Measurements from ENCODE around the gene ZNF599. TPM values are rescaled to one million over a fixed set of nuclear protein-coding genes. Genes with fewer than 3 reads are reported as not detected.

ZNF599 gene
- total RNA-seq, 2 donors from 2014 or later, result 5.3 to 5.7 TPM

DNA sequence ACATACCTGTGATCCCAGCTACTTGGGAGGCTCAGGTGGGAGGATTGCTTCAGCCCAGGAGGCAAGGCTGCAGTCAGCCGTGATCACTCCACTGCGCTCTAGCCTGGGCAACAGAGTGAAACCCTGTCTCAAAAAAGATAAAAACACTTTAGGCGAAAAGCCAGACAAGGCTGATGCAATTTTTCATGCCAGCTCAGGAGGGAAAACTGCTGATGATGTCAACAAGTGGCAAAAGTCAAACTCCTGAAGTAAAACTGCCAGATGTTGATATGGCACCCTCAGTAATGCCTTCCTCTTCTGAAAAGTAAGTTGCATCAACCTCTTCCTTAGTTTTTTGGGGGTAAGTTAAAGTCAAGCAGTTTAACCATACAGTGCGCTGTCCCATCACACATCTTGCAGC is 15.6 kb downstream of the ZNF599 start:
- no peaks in the 10 kb centered on the region for H3K4me1 ChIP-seq
- H3K36me3 ChIP-seq (replicated peaks in 1 of 2; ENCODE audit: insufficient read depth in 1 of 2, low read depth in 2 of 2), result peaks cover 0 to 1% of the 10 kb centered on the region in 2 donors
- no peak overlapping the region for H3K27ac ChIP-seq
- intact Hi-C loops (cut with DNase I), result no loop called here
- 89 to 94% methylated on average over 4 of the region's 4 CpGs for WGBS, 2 donors
- no peaks in the 10 kb centered on the region for H3K27me3 ChIP-seq
- H3K4me3 ChIP-seq, result no peak overlapping the region
- ATAC-seq (no peak), DNase-seq (no peak)
- no peak for TF ChIP-seq POLR2A (IDR thresholded peaks at IDR 0.05)
- TF ChIP-seq, protein P1, sequence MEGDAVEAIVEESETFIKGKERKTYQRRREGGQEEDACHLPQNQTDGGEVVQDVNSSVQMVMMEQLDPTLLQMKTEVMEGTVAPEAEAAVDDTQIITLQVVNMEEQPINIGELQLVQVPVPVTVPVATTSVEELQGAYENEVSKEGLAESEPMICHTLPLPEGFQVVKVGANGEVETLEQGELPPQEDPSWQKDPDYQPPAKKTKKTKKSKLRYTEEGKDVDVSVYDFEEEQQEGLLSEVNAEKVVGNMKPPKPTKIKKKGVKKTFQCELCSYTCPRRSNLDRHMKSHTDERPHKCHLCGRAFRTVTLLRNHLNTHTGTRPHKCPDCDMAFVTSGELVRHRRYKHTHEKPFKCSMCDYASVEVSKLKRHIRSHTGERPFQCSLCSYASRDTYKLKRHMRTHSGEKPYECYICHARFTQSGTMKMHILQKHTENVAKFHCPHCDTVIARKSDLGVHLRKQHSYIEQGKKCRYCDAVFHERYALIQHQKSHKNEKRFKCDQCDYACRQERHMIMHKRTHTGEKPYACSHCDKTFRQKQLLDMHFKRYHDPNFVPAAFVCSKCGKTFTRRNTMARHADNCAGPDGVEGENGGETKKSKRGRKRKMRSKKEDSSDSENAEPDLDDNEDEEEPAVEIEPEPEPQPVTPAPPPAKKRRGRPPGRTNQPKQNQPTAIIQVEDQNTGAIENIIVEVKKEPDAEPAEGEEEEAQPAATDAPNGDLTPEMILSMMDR (IDR thresholded peaks at IDR 0.05), result no peak
- peaks cover 0 to 62% (median 10%) of the 10 kb centered on the region in 3 donors for H3K9me3 ChIP-seq

DNA sequence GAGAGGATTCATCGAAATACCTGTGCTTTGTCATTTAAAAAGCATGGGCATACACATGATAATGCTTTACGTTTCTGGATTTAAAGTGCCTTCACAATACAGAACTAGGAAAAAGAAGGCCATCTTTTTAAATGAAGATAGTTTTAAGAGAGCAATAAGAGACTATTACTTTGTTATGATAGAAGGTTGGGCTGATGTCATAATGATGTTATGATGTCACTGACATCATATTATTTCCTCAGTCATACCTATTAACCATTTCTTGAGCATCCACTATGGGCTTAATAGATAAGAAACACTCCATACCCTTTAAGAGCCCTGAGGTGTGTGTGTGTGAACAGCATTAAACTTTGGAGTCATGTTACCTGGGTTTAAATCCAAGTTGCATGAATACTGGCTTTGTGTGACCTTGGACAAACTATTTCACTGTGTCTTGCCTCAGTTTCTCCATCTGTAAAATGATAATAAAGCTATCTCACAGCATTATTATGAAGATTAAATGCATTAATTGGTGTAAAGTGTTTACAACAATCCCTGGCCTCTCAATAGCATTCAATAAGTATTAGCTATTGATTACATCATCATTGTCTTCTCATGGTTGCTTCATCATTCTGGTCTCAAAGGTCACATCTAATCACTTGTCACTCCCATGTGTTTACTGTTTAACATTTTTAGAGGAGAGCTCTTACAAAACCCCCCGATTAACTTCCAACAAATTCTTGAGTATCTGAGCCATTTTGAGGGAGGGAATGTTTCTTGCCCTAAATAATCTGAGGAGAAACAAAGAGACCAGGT is 27.9 kb downstream of the ZNF599 start:
- intact Hi-C loops (cut with DNase I), result no loop called here
- no peak overlapping the region for H3K4me3 ChIP-seq
- H3K9me3 ChIP-seq, result peaks cover 0 to 64% (median 4%) of the 10 kb centered on the region in 3 donors
- no peak overlapping the region for H3K27ac ChIP-seq
- no peaks in the 10 kb centered on the region for H3K27me3 ChIP-seq
- TF ChIP-seq, protein P1 (IDR thresholded peaks at IDR 0.05), result no peak
- TF ChIP-seq POLR2A (IDR thresholded peaks at IDR 0.05), result no peak
- WGBS, 2 donors, result 81 to 88% methylated on average over 3 of the region's 3 CpGs
- DNase-seq (no peak), ATAC-seq (no peak)
- H3K36me3 ChIP-seq (replicated peaks in 1 of 2; ENCODE audit: insufficient read depth in 1 of 2, low read depth in 2 of 2), result peaks cover 12 to 13% of the 10 kb centered on the region in 2 donors
- no peaks in the 10 kb centered on the region for H3K4me1 ChIP-seq

DNA sequence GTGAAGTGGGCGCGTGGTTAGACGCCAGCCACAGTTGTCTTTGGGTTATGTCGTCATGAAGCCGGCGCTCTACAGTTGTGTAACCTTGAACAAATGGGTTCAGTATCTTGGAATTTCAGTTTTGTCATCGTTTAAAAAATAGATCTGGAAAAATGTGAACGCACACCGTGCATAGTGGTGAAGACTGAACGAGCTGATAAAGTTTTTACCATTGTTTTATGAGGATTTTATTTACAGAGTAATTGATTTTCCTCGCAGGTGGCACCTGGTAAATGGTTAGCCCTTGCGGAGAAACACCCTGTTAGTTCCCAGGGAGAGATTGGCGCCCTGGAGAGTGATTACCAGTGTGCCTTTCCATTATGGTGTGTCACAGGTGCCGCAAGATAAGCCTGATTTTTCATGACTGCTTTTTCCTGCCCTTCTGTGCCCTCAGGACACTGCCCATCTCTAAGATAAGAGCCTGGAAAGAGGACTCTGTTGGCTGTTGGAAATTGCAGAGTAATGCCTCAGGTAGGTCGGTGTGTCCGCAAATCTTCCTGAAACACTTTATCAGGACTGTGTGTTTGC is 38.4 kb downstream of the ZNF599 start:
- TF ChIP-seq POLR2A (IDR thresholded peaks at IDR 0.05), result no peak
- TF ChIP-seq, protein P1 (IDR thresholded peaks at IDR 0.05), result peak in 2 of 7 experiments; percentile 6 to 7
- H3K4me3 ChIP-seq, result peak overlapping the region; percentile 52 to 70
- H3K9me3 ChIP-seq, result peaks cover 0 to 21% (median 0%) of the 10 kb centered on the region in 3 donors
- H3K36me3 ChIP-seq (replicated peaks in 1 of 2; ENCODE audit: insufficient read depth in 1 of 2, low read depth in 2 of 2), result peaks cover 14 to 23% of the 10 kb centered on the region in 2 donors
- peaks cover 35% of the 10 kb centered on the region for H3K4me1 ChIP-seq
- H3K27ac ChIP-seq, result peak overlapping the region; percentile 93 to 99 (median 98)
- peak; percentile 65 for ATAC-seq
- peak; percentile 66 to 85 (median 76) for DNase-seq
- intact Hi-C loops (cut with DNase I), result no loop called here
- WGBS, 2 donors, result 3 to 4% methylated on average over 13 to 16 of the region's 16 CpGs
- H3K27me3 ChIP-seq, result no peaks in the 10 kb centered on the region

DNA sequence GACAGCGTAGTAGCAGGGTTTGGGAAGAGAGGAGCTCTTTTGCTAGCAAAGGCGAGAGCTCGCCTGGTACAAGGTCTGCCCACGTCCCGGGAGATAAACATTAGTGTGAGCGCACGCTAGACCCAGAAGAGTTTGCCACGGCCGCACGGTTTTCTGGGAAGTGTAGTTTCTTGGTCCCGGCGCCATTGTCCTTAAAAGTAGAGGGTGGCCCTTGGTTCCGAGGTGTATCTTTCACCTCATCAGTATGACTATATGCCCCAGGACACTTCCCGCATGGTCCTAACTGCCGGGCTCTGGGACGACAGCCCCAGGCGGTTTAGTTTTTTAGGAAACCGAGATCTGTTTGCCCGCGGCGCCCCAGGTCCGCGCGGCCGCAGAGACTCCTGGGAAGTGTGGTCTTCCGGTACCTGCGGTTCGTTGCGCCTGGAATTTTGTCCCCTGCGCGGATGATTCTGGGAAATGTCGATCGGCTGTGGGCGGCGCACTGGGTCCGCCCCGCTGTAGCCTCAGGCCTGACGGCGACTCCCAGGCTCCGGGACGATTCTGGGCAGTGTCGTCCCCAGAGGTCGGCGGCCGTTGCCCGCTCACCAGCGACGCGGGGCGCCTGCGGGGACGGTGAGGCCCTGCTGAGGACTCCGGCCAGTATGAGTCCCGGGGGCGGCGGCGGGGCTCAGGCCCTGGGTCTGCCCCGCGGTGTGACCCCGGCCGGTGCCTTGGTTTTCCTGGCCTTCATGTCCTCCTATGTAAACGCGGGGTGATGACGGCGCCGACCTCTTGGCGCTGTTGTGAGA is 39.1 kb downstream of the ZNF599 start, which contains the start of gene ZNF181:
TSS of gene ZNF181 (plus strand) at position 498 of the 791 bp plus-strand sequence. CDS start 795 bp downstream, outside the sequence.
- peaks cover 8 to 16% of the 10 kb centered on the region in 2 donors for H3K36me3 ChIP-seq (replicated peaks in 1 of 2; ENCODE audit: insufficient read depth in 1 of 2, low read depth in 2 of 2)
- DNase-seq (peak; percentile 88 to 94 (median 92)), ATAC-seq (peak; percentile 89)
- H3K4me1 ChIP-seq, result peaks cover 35% of the 10 kb centered on the region
- intact Hi-C loops (cut with DNase I), result no loop called here
- H3K27ac ChIP-seq, result peak within 1 kb of the TSS; percentile 93 to 99 (median 98)
- TF ChIP-seq, protein P1 (IDR thresholded peaks at IDR 0.05), result peak in 1 of 7 experiments; percentile 8
- TF ChIP-seq POLR2A (IDR thresholded peaks at IDR 0.05), result peak; percentile 83 to 91 (median 87)
- no peaks in the 10 kb centered on the region for H3K27me3 ChIP-seq
- 0% methylated on average over 10 to 64 of the region's 67 CpGs for WGBS, 2 donors
- H3K4me3 ChIP-seq, result peak within 1 kb of the TSS; percentile 52 to 70
- H3K9me3 ChIP-seq, result peaks cover 0 to 14% (median 0%) of the 10 kb centered on the region in 3 donors

Data from body of pancreas (tissue), 4 donors.